HG03196 (cell line): ENCODE results near the gene BAD.
"Not testable (repeated sequence)": the region's sequence is repeated elsewhere in the genome, so short reads cannot be mapped to it uniquely, and the experiment has no call there.

Experiments
- ATAC-seq: cut with Tn5 transposase; IDR thresholded peaks from one replicate; pipeline ENCODE4 v1.9.1; 2021; ENCODE audit not compliant: unreplicated experiment

BAD gene

DNA sequence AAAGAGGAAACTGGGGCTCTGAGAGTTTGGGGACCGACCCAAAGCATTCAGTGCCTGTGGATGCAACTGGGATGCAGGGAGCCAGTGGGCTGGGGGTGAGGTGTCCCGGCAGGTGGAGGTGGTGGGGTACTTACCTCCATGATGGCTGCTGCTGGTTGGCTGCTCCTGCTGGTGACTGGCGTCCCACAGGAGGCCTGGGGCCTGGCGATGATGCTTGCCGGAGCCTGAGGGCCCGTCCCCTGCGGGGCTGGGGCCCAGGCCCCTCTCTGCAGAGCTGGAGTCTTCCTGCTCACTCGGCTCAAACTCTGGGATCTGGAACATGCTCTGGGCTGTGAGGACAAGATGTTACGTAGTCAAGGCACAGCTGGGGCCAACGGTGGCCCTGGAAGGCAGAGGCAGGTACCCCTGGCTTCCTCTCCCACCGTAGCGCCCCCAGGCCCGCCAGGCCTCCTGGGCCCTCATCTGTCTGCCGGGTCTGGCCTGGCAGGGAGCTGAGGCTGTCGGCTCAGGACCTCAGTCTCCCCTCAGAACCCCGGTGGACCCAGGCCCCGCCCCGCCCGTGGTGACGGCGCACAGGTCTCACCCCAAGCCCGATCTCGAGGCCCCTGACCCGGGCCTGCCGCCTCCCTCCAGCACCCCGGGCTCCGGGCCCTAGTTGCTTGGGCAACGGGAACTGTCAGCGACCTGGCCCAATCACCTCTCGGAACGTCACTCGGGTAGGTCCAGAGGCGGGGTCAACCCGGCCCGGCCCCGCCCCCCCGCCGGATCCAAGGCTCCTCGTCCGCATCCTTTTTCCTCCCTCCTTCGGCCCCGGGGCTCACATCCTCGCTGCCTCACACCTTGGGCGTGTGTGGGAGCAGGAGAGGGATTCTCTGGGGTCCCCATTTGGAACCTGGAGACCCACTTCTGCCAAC, at the start of gene BAD:
TSS of gene BAD (minus strand) at position 618 of the 914 bp plus-strand sequence. CDS start at position 321, 297 bp downstream.
- peak; percentile 56 for ATAC-seq

- no peak for ATAC-seq
Observed at GRCh38 chr11:64333556-64333955, 49.1 kb upstream of the BAD start.

DNA sequence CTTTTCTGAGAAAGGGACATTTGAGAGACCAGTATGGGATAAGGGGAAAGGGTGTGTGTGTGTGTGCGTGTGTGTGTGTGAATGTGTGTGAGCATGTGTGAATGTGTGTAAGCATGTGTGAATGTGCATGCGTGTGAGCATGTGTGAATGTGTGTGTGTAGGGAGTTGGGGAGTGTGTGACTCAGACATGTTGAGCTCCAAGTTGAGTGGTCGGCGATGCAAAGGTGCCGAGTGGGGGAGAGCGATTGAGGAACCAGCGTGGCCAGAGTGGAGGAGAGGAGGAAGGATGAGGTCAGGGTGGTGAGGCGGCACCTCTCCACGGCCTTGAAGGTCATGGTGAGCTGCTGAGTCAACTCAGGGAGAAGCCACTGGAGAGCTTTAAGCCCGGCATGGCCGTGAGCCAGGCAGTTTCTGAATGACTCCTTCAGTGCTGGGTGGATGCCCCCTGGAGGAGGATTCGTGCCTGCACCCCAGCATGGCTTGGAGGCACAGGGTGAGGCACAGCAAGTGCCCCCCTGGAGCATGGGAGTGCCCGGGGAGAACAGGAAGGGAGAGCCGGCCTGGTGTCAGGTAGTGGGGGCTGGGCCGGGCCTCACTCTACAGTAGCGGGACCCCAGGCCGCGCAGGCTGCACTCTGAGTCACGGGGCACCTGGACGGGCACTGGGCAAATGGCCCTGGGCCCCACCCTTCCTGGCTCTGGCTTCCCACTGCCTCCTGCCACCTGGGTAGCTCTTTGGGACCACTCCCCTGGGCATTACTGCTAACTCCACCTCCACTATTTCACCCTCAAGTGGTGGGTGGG, 47.3 kb upstream of the BAD start:
- peak; percentile 48 for ATAC-seq

DNA sequence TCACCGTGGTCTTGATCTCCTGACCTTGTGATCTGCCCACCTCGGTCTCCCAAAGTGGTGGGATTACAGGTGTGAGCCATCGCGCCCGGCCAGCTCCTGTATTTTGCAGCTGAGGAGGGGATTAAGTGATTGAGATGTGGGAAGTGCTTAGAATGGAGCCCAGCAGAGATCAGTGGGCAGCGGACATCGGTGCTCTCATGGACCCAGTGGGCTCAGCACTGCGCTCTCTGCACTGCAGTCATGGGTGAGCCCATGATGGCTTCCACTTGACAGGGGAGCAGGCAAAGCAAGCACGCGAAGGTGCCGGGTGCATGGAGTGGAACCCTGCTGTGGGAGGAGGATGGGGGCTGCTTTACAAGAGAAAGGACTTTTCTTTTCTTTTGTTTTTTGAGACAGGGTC, 46.4 kb upstream of the BAD start:
- ATAC-seq, result no peak

- ATAC-seq, result no peak
Observed at GRCh38 chr11:64327993-64328392, 43.5 kb upstream of the BAD start.

DNA sequence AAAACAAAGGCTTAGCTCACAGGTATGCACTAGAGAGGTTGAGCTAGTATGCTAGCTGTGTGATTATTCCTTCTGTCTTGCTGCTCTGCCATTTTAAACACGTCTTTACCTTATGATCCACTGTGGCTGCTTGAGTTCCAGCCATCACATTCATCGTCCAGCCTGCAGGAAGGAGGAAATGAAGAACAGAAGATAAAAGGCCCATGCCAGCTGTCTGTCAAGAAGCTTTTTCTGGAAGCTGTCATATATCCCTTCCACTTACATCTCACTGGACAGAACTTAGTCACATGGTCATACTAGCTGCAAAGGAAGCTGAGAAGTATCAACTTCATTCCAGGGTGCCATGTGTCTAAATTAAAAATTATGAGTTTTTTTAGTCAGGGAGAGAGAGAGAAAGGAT, 42.9 kb upstream of the BAD start:
- no peak for ATAC-seq

- no peak for ATAC-seq
Observed at GRCh38 chr11:64324692-64325469, 40.4 kb upstream of the BAD start.

GRCh38 chr11:64323984-64324383, 39.5 kb upstream of the BAD start:
- ATAC-seq, result not testable (repeated sequence)

- no peak for ATAC-seq
Observed at GRCh38 chr11:64323373-64323772, 38.9 kb upstream of the BAD start.

DNA sequence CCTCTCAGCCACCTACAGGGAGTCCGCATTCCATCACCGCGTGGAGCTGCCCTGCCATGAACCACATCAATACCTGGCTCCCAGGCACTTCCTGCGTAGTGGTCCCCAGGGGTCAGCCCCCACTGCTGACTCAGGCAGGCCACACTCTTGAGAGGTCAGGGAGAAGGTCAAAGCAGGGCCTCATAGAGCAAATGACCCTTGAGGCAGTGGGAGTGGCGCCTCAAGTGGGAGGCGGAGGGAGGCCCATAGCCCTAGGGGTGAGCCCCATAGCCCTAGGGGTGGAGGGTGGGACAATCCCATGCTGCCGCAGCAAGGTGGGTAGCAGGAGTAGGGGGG, 38.4 kb upstream of the BAD start:
- ATAC-seq, result no peak

DNA sequence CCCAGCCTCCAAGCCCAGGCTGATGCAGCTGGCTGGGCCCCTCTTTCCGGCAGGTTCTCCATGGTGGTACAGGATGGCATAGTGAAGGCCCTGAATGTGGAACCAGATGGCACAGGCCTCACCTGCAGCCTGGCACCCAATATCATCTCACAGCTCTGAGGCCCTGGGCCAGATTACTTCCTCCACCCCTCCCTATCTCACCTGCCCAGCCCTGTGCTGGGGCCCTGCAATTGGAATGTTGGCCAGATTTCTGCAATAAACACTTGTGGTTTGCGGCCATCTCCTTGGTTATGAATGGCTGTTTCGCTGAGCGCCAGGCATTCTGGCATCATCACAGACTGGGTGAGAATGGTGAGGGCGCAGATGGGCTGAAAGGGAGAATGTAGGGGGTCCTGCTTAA, 37.1 kb upstream of the BAD start:
- no peak for ATAC-seq

DNA sequence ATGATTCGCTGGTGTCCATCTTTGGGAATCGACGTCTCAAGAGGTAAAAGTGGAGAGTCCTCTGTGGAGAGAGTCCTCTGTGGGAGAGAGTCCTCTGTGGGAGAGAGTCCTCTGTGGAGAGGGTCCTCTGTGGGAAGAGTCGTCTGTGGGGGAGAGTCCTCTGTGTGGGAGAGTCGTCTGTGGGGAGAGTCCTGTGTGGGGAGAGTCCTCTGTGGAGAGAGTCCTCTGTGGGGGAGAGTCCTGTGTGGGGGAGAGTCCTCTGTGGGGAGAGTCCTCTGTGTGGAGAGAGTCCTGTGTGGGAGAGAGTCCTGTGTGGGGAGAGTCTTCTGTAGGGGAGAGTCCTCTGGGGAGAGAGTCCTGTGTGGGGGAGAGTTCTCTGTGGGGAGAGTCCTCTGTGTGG, 36.6 kb upstream of the BAD start:
- ATAC-seq, result no peak

- ATAC-seq, result no peak
Observed at GRCh38 chr11:64320556-64320955, 36.1 kb upstream of the BAD start.

DNA sequence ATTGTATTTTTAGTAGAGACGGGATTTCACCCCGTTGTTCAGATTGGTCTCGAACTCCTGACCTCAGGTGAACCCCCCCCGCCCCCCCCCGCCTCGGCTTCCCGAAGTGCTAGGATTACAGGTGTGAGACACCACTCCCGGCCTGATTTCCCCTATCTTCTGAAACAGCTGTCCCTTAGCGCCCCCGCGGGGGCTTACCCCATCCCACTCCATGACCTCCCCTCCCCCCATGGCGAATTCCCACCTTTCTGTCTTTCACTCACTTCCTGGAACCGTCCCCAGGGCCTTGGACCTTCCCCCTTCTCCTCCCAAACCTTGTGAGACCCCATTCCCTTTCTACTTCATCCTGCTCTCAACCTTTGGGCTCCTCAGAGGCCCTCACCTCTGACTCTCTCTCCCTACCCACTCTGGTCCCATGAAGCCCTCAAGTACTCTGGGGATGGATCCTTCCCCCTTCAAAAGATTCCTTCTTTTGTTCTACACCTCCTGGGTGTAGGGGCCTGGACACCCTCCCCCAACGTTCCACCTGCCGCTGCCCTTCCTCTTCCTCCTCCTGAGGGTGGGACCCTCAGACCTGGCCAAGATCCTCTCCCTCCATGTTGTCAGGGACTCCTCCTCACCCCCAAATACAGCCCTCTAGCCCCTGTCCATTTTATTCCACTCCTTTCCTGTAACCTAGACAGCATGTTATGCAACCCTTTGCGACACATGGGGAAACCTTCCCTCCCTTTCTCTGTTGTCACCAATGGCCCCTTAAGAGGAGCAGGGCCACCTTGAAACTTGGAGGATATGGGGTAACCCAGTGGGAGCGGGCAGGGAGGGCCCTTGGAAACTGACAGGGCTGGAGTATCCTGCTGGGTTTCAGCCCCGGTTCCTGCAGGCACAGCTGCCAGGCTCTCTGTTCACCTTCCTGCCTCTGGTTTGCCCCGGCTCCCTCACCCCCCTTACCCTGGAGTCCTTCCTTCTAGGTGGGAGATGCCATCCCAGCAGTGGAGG, 34.6 kb upstream of the BAD start:
- no peak for ATAC-seq

- ATAC-seq, result peak; percentile 74
Observed at GRCh38 chr11:64317961-64318765, 33.7 kb upstream of the BAD start, which contains the start of gene PRDX5. PRDX5 (plus strand) TSS chr11:64318121; CDS start chr11:64318216, 95 bp downstream.

GRCh38 chr11:64317325-64317960, 33.0 kb upstream of the BAD start, which contains the start of gene TRMT112:
TRMT112 (minus strand) TSS chr11:64317559; CDS start chr11:64317526, 33 bp downstream.
- peak; percentile 47 for ATAC-seq

GRCh38 chr11:64316672-64317324, 32.3 kb upstream of the BAD start:
- ATAC-seq, result no peak
